Midbrain (tissue), 1 donor: ENCODE measurements around the gene PIGL.
"Not testable (repeated sequence)": the region's sequence is repeated elsewhere in the genome, so short reads cannot be mapped to it uniquely, and the experiment has no call there.

Source experiments
- DNase-seq: peaks from one replicate; lab custom pipeline; 2025; lab: John Stamatoyannopoulos, UW

PIGL gene

DNA sequence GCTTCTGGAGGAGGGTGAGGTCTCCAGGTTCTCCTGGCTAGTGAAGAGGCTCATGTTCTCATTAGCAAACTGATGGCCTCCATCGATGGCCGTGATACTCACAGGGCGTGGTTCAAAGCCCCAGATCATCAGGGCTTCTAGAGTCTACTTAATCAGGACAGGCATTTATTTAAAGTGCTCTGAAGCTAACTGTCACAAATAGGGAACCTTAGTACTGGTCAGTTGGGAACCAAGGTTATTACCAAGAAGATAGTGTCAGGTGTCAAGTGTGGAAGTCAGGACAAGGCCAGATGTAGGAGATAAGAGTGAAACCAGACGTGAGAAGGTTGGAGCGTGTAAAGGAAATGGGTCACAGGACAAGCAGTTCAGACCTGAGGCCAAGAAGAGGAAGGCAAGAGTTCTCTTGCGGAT is 56.9 kb downstream of the PIGL start:
- no peak for DNase-seq

DNA sequence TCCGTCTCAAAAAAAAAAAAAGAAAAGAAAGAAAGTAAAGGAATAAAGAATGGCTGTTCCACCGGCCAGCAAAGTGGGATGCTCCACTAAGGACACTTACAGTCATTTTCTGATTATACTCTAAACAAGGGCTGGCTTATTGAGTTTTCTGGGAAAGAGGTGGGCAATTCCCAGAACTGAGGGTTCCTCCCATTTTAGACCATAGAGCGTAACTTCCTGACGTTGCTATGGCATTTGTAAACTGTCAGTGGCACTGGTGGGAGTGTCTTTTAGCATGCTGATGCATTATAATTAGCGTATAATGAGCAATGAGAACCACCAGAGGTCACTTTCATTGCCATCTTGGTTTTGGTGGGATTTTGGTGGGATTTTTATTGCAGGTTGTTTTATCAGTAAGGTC is 58.0 kb downstream of the PIGL start:
- no peak for DNase-seq

DNA sequence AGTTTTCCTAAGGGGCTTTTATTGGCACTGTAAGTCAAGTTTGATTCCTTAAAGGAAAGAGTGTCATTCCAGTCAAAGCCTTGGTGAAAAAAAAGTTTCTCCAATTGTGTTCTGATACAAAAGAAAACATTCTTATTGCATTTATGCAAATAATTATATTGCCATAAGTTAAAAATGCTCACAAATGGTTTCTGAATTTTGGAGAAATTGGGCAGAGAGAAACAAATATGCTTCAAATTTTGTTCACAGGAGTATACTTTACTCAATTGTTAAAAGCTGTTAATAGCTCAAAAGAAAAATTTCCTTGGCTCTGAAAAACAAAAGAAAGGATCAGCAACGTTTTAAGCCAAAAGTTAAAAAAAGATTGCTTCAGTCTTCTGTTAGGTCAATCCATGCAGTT is 60.2 kb downstream of the PIGL start:
- DNase-seq, result no peak

GRCh38 chr17:16281351-16281750 is 64.3 kb downstream of the PIGL start:
- no peak for DNase-seq

DNA sequence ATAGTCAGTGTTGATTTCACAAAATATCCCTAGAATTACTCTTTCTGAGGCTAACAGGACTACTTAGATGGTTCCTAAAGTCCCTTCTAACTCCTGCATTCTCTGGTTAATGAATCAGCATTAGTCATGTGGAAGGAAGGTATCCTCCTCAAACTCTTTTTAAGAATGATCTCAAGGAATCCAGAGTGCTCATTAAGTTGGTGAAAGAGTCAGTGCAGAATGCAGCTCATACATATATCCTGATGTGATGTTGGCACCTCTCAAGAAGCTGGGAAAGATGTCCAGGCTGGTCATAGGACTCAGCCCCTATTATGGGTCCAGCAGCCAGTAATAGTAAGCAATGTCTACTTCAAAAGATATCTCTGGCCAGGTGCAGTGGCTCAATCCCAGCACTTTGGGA is 65.5 kb downstream of the PIGL start:
- no peak for DNase-seq

- no peak for DNase-seq
Observed at GRCh38 chr17:16283705-16284104, 66.7 kb downstream of the PIGL start.

DNA sequence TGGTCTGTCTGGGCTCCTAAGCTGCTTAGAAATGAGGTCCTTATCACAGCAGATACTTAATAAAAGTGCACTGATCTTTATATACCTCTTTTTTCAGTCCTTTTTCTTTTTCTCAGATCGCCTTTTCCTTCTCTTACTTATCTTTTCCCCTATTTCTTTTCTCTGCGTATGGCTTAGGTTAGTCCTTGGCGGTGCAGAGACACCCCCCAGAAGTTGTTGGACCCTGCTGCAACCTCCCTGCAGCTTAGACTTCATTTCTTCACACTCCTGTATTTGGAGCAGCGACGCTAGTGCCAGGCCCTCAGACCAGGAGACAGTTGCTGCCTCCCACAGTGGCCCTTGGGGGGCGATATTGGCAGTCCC is 68.6 kb downstream of the PIGL start:
- no peak for DNase-seq

- DNase-seq, result peak; percentile 18
Observed at GRCh38 chr17:16286009-16286946, 69.3 kb downstream of the PIGL start.

- DNase-seq, result no peak
Observed at GRCh38 chr17:16286947-16287562, 70.0 kb downstream of the PIGL start.

DNA sequence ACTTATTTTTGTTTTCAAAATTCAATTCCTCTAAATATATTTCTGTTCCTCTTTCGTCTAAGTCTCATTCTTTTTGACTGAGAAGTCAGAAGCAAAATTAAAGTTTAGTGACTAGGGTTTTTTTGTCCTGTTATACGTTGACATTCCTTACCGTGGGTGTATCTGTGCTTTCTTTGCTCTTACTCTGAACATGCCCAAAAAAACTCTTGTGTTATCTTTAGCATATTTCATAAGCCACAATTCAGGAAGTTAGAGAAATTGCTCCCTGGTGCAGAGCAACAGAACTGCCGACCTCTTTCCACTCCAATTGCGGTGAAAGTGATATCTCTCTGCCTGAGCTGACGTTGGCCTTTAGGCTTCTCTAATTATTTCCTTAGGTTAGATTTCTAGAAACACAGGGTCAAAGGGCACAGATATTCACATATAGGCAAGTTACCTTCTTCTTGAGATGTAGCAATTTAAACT is 70.6 kb downstream of the PIGL start:
- peak; percentile 4 for DNase-seq

GRCh38 chr17:16288860-16289571 is 72.0 kb downstream of the PIGL start:
- no peak for DNase-seq

DNA sequence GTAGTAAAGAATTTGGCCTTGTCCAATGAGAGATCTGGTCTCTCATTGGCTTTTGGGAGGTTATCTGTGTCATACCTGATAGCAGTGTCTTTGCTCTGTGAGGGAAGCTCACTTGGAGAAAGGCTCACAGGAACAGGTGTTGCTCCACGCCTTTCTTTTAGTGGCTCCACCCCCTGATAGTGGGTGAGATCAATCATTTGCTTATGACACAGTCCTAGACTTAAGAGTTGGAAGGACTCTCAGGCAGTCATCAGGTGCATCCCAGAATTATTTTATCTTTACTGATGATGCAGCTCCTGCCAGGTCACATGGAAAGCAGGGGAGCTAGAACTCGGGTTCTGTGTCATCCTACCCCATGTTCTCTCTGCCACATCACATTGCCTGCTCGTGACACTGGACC is 76.9 kb downstream of the PIGL start:
- no peak for DNase-seq

DNA sequence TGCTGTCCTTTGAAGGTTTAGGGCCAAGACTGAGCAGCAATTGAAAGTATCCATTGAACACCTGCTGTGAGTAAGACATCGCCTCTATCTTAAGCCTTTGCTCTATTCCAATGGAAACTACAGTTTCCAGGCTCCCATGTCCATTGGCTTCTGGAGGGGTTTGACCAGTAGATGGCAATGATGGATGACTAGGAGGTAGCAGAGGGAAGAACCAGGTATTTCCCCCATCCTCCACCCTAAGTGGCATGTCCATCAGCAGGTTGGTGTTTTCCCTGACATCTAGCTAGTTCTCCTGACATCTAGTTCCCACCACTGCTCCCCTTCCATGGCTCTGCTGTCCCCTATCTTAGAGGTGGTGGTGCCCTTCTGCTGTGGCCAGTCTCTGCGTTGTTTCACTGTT is 77.5 kb downstream of the PIGL start:
- no peak for DNase-seq

- not testable (repeated sequence) for DNase-seq
Observed at GRCh38 chr17:16296072-16296471, 79.1 kb downstream of the PIGL start.

- DNase-seq, result no peak
Observed at GRCh38 chr17:16297367-16298139, 80.5 kb downstream of the PIGL start.

- no peak for DNase-seq
Observed at GRCh38 chr17:16298140-16298662, 81.2 kb downstream of the PIGL start.

- no peak for DNase-seq
Observed at GRCh38 chr17:16300554-16300953, 83.5 kb downstream of the PIGL start.

DNA sequence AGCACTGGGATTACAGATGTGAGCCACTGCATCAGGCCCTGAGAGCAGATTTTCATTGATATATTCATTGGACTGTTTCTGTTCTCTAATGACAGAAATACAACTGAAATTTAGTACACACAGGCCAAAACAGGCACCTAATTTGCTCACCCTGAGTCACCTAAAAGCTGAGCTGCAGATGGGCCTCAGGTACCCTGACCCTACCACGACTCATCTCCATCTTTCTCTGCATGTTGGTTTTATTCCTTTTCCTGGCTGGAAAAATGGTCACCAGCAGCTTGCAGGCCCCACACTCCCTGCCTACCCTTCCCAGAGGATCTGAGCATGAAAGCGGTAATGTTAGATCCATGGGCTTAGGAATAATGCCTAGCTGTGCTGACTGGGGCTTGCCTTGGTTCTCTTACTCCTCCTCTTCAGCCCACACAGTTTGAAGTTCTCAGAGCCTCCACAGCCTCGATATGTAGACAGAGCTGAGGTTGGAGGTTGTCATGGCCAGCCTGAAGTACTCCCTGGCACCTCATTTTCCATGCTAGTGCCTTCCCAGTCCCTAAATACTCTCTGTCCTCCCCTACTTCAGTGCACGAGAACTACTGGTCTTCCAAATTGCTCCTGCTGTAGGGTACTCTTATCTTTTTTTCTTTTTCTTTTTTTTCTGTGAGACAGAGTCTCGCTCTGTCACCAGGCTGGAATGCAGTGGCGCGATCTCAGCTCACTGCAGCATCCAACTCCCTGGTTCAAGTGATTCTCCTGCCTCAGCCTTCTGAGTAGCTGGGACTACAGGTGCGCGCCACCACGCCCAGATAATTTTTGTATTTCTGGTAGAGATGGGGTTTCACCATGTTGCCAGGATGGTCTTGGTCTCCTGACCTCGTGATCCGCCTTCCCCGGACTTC is 85.2 kb downstream of the PIGL start:
- DNase-seq, result no peak

DNA sequence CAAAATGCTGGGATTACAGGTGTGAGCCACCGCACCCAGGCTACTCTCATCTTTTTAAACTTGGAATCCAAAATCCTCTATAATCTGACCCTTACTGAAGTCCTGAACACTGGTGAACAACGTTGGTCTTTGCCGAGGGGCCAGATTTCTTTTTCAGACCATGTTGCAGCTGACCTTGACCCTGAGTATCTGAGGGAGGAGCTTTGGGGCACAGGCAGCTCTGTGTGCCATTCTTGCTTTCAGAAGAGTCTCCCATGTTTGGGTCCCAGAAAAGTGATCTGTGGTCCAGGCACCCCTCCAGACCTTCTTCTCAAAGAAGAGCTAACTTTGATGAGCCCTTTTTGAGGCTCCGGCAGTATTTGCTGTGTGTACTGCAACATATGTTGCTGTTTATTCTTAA is 85.8 kb downstream of the PIGL start:
- no peak for DNase-seq

- DNase-seq, result no peak
Observed at GRCh38 chr17:16304830-16305229, 87.8 kb downstream of the PIGL start.

- DNase-seq, result no peak
Observed at GRCh38 chr17:16306211-16306610, 89.2 kb downstream of the PIGL start.
